Esophagus muscularis mucosa (tissue), 3 donors: Measurements from ENCODE around the gene CHORDC1.

Source experiments
- EP300 ChIP-seq: sonication (generic); formaldehyde crosslinking; IDR thresholded peaks from one replicate; pipeline ENCODE4 v1.6.1; 2017; ENCODE audit warnings: antibody characterized with exemption
- TF ChIP-seq, protein P1 (sequence below), 3 experiments: fragments of 200-600 bp in 2 of 3; fragments of 450-650 bp in 1 of 3; sonication (generic) in 2 of 3; IDR thresholded peaks; one replicate each; pipeline ENCODE4 v1.5.1; 2017 to 2019; ENCODE audit warnings: antibody characterized with exemption in 3 of 3, mild to moderate bottlenecking in 2 of 3, moderate library complexity in 1 of 3

DNA sequence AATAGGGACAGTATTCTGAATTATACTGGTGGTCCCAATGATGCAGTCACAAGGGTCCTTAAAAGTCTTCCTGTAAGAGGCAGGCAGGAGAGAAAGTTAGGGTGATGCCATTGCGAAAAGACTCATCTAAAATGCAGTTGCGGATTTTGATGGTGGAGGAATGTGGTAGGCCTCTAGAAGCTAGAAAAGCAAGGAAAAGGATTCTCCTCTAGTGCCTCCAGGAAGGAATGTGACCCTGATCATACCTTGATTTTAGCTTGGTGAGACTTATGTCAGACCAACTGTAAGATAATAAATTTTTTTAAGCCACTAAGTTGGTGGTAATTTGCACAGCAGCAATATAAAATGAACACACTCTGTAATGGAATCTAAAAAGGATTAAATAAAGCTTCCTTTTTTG, 33.8 kb downstream of the CHORDC1 start:
- TF ChIP-seq, protein P1, sequence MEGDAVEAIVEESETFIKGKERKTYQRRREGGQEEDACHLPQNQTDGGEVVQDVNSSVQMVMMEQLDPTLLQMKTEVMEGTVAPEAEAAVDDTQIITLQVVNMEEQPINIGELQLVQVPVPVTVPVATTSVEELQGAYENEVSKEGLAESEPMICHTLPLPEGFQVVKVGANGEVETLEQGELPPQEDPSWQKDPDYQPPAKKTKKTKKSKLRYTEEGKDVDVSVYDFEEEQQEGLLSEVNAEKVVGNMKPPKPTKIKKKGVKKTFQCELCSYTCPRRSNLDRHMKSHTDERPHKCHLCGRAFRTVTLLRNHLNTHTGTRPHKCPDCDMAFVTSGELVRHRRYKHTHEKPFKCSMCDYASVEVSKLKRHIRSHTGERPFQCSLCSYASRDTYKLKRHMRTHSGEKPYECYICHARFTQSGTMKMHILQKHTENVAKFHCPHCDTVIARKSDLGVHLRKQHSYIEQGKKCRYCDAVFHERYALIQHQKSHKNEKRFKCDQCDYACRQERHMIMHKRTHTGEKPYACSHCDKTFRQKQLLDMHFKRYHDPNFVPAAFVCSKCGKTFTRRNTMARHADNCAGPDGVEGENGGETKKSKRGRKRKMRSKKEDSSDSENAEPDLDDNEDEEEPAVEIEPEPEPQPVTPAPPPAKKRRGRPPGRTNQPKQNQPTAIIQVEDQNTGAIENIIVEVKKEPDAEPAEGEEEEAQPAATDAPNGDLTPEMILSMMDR (IDR thresholded peaks at IDR 0.05), result no peak
- TF ChIP-seq EP300, result no peak
